Right atrium auricular region (tissue), 2 donors: ENCODE results near the gene SPOCK2. TPM values are rescaled to one million over a fixed set of nuclear protein-coding genes. Genes with fewer than 3 reads are reported as not detected.

Experiments
- DNase-seq: peaks from one replicate; pipeline ENCODE4 v3.0.0-alpha.2; 2019; ENCODE audit warnings: low spot score
- H3K27ac ChIP-seq, 2 donors: fragments of 200-600 bp; sonication (generic); 1 replicate in 1 of 2; 2 replicates in 1 of 2; pipeline ENCODE4 v1.5.1; 2016 to 2019
- H3K27me3 ChIP-seq, 2 donors: fragments of 200-600 bp; sonication (generic); one replicate each; pipeline versions ENCODE4 v1.5.1 to v1.6.0; 2017 to 2019
- H3K36me3 ChIP-seq: fragments of 200-600 bp; sonication (generic); one replicate; pipeline ENCODE4 v1.5.1; 2016
- H3K4me1 ChIP-seq, 2 donors: fragments of 200-600 bp; sonication (generic); one replicate each; pipeline versions ENCODE4 v1.5.1 to v1.6.0; 2017 to 2019
- H3K4me3 ChIP-seq, 2 donors: fragments of 200-600 bp; sonication (generic); 1 replicate in 1 of 2; 2 replicates in 1 of 2; pipeline ENCODE4 v1.5.1; 2017 to 2019; ENCODE audit warnings: mild to moderate bottlenecking in 1 of 2, moderate library complexity in 1 of 2
- H3K9me3 ChIP-seq, 2 donors: fragments of 200-600 bp; sonication (generic); one replicate each; pipeline ENCODE4 v1.5.1; 2019
- total RNA-seq, 2 donors: library from RNA; depleted of rRNA; stranded (reverse); fragments of >200 nt; gene quantifications; one replicate each; pipeline ENCODE4 v1.1.0, GENCODE V29; 2016
- TF ChIP-seq, protein P1 (sequence below), 2 donors: fragments of 200-600 bp; sonication (generic); IDR thresholded peaks; one replicate each; pipeline ENCODE4 v1.5.1; 2019; ENCODE audit warnings: antibody characterized with exemption in 2 of 2

Gene SPOCK2
- total RNA-seq, 2 donors from 2014 or later: 19.3 to 19.8 TPM

- no peak for DNase-seq
- Histone ChIP-seq H3K4me3 (no peak overlapping the region), H3K4me1 (peaks cover 0 to 94% of the 10 kb centered on the region in 2 donors), H3K27me3 (no peaks in the 10 kb centered on the region), H3K27ac (peak overlapping the region; percentile 76 to 78), H3K36me3 (peaks cover 15% of the 10 kb centered on the region), H3K9me3 (no peaks in the 10 kb centered on the region)
- TF ChIP-seq, protein P1, sequence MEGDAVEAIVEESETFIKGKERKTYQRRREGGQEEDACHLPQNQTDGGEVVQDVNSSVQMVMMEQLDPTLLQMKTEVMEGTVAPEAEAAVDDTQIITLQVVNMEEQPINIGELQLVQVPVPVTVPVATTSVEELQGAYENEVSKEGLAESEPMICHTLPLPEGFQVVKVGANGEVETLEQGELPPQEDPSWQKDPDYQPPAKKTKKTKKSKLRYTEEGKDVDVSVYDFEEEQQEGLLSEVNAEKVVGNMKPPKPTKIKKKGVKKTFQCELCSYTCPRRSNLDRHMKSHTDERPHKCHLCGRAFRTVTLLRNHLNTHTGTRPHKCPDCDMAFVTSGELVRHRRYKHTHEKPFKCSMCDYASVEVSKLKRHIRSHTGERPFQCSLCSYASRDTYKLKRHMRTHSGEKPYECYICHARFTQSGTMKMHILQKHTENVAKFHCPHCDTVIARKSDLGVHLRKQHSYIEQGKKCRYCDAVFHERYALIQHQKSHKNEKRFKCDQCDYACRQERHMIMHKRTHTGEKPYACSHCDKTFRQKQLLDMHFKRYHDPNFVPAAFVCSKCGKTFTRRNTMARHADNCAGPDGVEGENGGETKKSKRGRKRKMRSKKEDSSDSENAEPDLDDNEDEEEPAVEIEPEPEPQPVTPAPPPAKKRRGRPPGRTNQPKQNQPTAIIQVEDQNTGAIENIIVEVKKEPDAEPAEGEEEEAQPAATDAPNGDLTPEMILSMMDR (IDR thresholded peaks at IDR 0.05): no peak
These were observed 75.0 kb downstream of the SPOCK2 start for GRCh38 chr10:72013202-72013945.

GRCh38 chr10:72012796-72013195, 75.6 kb downstream of the SPOCK2 start:
- H3K4me1 ChIP-seq: peaks cover 0 to 94% of the 10 kb centered on the region in 2 donors
- TF ChIP-seq, protein P1 (IDR thresholded peaks at IDR 0.05): no peak
- H3K36me3 ChIP-seq: peaks cover 21% of the 10 kb centered on the region

GRCh38 chr10:72011976-72012512, 76.3 kb downstream of the SPOCK2 start:
- Histone ChIP-seq H3K27ac (peak overlapping the region; percentile 76 to 78), H3K4me3 (no peak overlapping the region), H3K36me3 (peaks cover 28% of the 10 kb centered on the region), H3K4me1 (peaks cover 0 to 87% of the 10 kb centered on the region in 2 donors), H3K9me3 (no peaks in the 10 kb centered on the region), H3K27me3 (no peaks in the 10 kb centered on the region)
- no peak for DNase-seq
- TF ChIP-seq, protein P1 (IDR thresholded peaks at IDR 0.05): no peak

More at GRCh38 chr10:72012796-72013195, 75.6 kb downstream of the SPOCK2 start:
- DNase-seq: no peak
- Histone ChIP-seq H3K9me3 (no peaks in the 10 kb centered on the region), H3K27me3 (no peaks in the 10 kb centered on the region), H3K4me3 (no peak overlapping the region), H3K27ac (peak overlapping the region; percentile 76 to 78)

- peak overlapping the region; percentile 81 to 95 for H3K27ac ChIP-seq
- TF ChIP-seq, protein P1 (IDR thresholded peaks at IDR 0.05): no peak
- peaks cover 0 to 86% of the 10 kb centered on the region in 2 donors for H3K4me1 ChIP-seq
- H3K36me3 ChIP-seq: peaks cover 33% of the 10 kb centered on the region
- no peaks in the 10 kb centered on the region for H3K9me3 ChIP-seq
- no peak for DNase-seq
- H3K27me3 ChIP-seq: no peaks in the 10 kb centered on the region
- H3K4me3 ChIP-seq: no peak overlapping the region
These were observed 76.9 kb downstream of the SPOCK2 start for GRCh38 chr10:72011468-72011867.

DNA sequence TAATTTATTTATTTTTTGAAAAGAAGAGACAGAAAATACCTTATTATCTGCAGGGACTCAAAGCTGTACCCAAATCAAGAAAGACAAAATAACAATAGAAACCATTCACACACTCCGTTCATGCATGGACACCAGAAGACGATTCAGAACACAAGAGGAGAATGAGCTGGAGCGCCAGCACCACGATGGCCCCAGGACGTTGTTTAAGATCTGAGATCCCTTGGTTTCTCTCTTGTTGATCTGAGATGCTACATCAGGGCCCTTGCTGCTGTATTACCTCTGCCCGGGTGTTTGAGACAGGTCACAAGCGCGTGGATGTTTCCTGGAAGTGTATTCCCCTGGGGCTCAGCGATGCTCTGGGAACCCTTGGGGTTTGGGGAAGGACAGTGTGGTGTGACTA, 77.3 kb downstream of the SPOCK2 start:
- Histone ChIP-seq H3K27me3 (no peaks in the 10 kb centered on the region), H3K36me3 (peaks cover 33% of the 10 kb centered on the region), H3K4me1 (peaks cover 0 to 84% of the 10 kb centered on the region in 2 donors), H3K9me3 (no peaks in the 10 kb centered on the region), H3K4me3 (no peak overlapping the region), H3K27ac (peak overlapping the region; percentile 81 to 95)
- TF ChIP-seq, protein P1 (IDR thresholded peaks at IDR 0.05): no peak
- no peak for DNase-seq
